ENCODE results near the gene BLOC1S1.

The BLOC1S1 gene

DNA sequence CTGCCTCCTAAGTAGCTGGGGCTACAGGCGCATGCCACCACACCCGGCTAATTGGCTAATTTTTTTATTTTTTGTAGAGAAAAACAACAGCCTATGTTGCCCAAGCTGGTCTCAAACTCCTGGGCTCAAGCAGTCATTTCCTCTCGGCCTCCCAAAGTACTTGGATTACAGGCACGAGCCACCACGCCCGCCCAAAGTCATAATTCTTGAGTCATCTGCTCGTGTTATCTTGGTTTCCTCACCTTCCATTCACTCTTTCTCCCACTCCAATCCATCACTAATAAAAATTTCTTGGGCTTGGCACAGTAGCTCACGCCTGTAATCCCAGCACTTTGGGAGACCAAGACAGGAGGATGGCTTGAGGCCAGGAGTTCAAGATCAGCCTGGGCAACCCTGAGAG, 40.2 kb upstream of the BLOC1S1 start:
- TF ChIP-seq CTCF (IDR thresholded peaks at IDR 0.05), result no peak
- H3K4me3 ChIP-seq (ENCODE audit: low read depth in 1 of 2, low read length in 1 of 2), result no peak overlapping the region
- no peaks in the 10 kb centered on the region for H3K27me3 ChIP-seq
- no peaks in the 10 kb centered on the region for H3K36me3 ChIP-seq
- H3K4me1 ChIP-seq (ENCODE audit: control insufficient read depth in 1 of 2, insufficient read depth in 1 of 2, low read depth in 1 of 2, low read length in 1 of 2), result peaks cover 5 to 14% of the 10 kb centered on the region in 2 experiments
- H3K9me3 ChIP-seq, result no peaks in the 10 kb centered on the region
- no peak overlapping the region for H3K27ac ChIP-seq

DNA sequence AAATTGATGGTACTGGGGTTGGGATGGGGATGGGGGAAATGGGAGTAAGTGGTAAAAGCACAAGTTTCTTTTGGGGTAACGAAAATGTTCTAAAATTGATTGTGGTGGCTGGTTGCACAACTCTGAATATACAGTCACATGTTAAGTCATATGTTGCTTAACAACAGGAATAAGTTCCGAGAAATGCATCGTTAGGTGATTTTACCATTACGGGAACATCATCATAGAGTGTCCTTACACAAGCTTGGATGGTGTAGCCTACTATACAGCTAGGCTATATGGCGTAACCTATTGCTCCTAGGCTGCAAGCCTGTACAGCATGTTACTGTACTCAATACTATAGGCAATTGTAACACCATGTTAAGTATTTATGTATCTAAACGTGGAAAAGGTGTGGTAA, 39.1 kb upstream of the BLOC1S1 start:
- Histone ChIP-seq H3K4me1 (ENCODE audit: control insufficient read depth in 1 of 2, insufficient read depth in 1 of 2, low read depth in 1 of 2, low read length in 1 of 2) (peaks cover 15 to 23% of the 10 kb centered on the region in 2 experiments), H3K4me3 (ENCODE audit: low read depth in 1 of 2, low read length in 1 of 2) (no peak overlapping the region), H3K27me3 (no peaks in the 10 kb centered on the region), H3K9me3 (no peaks in the 10 kb centered on the region), H3K27ac (no peak overlapping the region), H3K36me3 (no peaks in the 10 kb centered on the region)
- TF ChIP-seq CTCF (IDR thresholded peaks at IDR 0.05), result no peak

GRCh38 chr12:55679691-55680090, 36.2 kb upstream of the BLOC1S1 start:
- Histone ChIP-seq H3K4me1 (ENCODE audit: control insufficient read depth in 1 of 2, insufficient read depth in 1 of 2, low read depth in 1 of 2, low read length in 1 of 2) (peaks cover 16 to 27% of the 10 kb centered on the region in 2 experiments), H3K9me3 (no peaks in the 10 kb centered on the region), H3K27me3 (no peaks in the 10 kb centered on the region), H3K27ac (no peak overlapping the region), H3K36me3 (no peaks in the 10 kb centered on the region), H3K4me3 (ENCODE audit: low read depth in 1 of 2, low read length in 1 of 2) (no peak overlapping the region)
- no peak for TF ChIP-seq CTCF (IDR thresholded peaks at IDR 0.05)

GRCh38 chr12:55681142-55682077, 34.4 kb upstream of the BLOC1S1 start:
- H3K27me3 ChIP-seq, result no peaks in the 10 kb centered on the region
- H3K9me3 ChIP-seq, result no peaks in the 10 kb centered on the region
- H3K4me3 ChIP-seq (ENCODE audit: low read depth in 1 of 2, low read length in 1 of 2), result no peak overlapping the region
- H3K36me3 ChIP-seq, result no peaks in the 10 kb centered on the region
- TF ChIP-seq CTCF (IDR thresholded peaks at IDR 0.05), result no peak
- H3K4me1 ChIP-seq (ENCODE audit: control insufficient read depth in 1 of 2, insufficient read depth in 1 of 2, low read depth in 1 of 2, low read length in 1 of 2), result peaks cover 16 to 23% of the 10 kb centered on the region in 2 experiments
- H3K27ac ChIP-seq, result no peak overlapping the region

DNA sequence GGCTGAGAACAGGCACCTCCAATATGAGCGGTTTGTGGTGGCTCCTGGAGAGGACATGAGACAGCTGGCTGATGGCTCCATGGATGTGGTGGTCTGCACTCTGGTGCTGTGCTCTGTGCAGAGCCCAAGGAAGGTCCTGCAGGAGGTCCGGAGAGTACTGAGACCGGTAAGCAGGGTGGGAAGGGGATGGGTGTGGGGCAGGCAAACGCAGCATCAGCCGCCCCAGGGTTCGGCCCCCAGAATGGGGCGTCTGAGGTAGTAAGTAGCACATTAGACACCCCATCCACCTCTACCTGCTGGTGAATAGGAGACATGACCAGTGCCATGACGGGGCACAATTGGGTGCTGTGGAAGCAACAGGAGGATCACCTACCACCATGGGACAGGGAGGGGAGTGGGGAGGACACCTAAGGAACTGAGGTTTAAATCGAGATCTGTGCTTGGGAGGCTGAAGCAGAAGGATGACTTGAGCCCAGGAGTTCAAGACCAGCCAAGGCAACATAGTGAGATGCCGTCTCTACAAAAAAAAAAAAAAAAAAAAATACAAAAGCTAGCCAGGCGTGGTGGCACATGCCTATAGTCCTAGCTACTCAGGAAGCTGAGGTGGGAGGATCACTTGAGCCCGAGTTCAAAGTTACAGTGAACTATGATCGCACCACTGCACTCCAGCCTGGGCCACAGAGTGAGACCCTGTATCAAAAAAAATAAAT, 33.6 kb upstream of the BLOC1S1 start:
- Histone ChIP-seq H3K4me3 (ENCODE audit: low read depth in 1 of 2, low read length in 1 of 2) (no peak overlapping the region), H3K27me3 (no peaks in the 10 kb centered on the region), H3K27ac (no peak overlapping the region), H3K9me3 (no peaks in the 10 kb centered on the region), H3K4me1 (ENCODE audit: control insufficient read depth in 1 of 2, insufficient read depth in 1 of 2, low read depth in 1 of 2, low read length in 1 of 2) (peaks cover 11 to 15% of the 10 kb centered on the region in 2 experiments), H3K36me3 (no peaks in the 10 kb centered on the region)
- TF ChIP-seq CTCF (IDR thresholded peaks at IDR 0.05), result no peak
